Body of pancreas (tissue), 4 donors: Measurements from ENCODE around the gene CCNY.

ENCODE experiments used
- CTCF ChIP-seq, 7 experiments: fragments of 450-650 bp in 4 of 7; fragments of 200-600 bp in 3 of 7; sonication (generic) in 3 of 7; IDR thresholded peaks; one replicate each; pipeline ENCODE4 v1.5.1; 2016 to 2019; ENCODE audit warnings: antibody characterized with exemption in 7 of 7
- POLR2A ChIP-seq, 3 donors: fragments of 450-650 bp; IDR thresholded peaks; one replicate each; pipeline ENCODE4 v1.6.1; 2016; ENCODE audit warnings: antibody characterized with exemption in 3 of 3, mild to moderate bottlenecking in 2 of 3

- TF ChIP-seq CTCF (IDR thresholded peaks at IDR 0.05) = no peak
- TF ChIP-seq POLR2A (IDR thresholded peaks at IDR 0.05) = no peak
Measured at GRCh38 chr10:35409808-35410207, 73.5 kb downstream of the CCNY start.
